NOMO-1 (cell line): ENCODE data around the gene NEB.
A peak's percentile ranks its signal among the peaks of the same experiment; 100 is the strongest.

ENCODE experiments used
- DNase-seq, 2 experiments: peaks; one replicate each; lab custom pipeline; 2025; ENCODE audit not compliant: unreplicated experiment in 2 of 2; lab: John Stamatoyannopoulos, UW

The NEB gene

GRCh38 chr2:151486053-151486452 lies 248.2 kb downstream of the NEB start:
- DNase-seq: no peak

- no peak for DNase-seq
These were observed 250.2 kb downstream of the NEB start for GRCh38 chr2:151484100-151484499.

- DNase-seq: no peak
These were observed 250.7 kb downstream of the NEB start for GRCh38 chr2:151483546-151483945.

GRCh38 chr2:151482171-151482725 lies 252.0 kb downstream of the NEB start:
- DNase-seq: no peak

- no peak for DNase-seq
These were observed 252.5 kb downstream of the NEB start for GRCh38 chr2:151481744-151482143.

GRCh38 chr2:151478011-151478410 lies 256.3 kb downstream of the NEB start:
- no peak for DNase-seq

- DNase-seq: peak in 1 of 2 experiments; percentile 7
These were observed 258.0 kb downstream of the NEB start for GRCh38 chr2:151476287-151476686.

GRCh38 chr2:151475071-151475470 lies 259.2 kb downstream of the NEB start:
- peak; percentile 5 to 67 for DNase-seq

GRCh38 chr2:151472966-151473365 lies 261.3 kb downstream of the NEB start:
- DNase-seq: no peak

- DNase-seq: no peak
These were observed 263.7 kb downstream of the NEB start for GRCh38 chr2:151470556-151470955.

- no peak for DNase-seq
These were observed 268.5 kb downstream of the NEB start for GRCh38 chr2:151465771-151466170.

- DNase-seq: no peak
These were observed 274.9 kb downstream of the NEB start for GRCh38 chr2:151459358-151459757.

- DNase-seq: no peak
These were observed 295.1 kb downstream of the NEB start for GRCh38 chr2:151439127-151439526.

- no peak for DNase-seq
These were observed 295.8 kb downstream of the NEB start for GRCh38 chr2:151438506-151438905.

- peak in 1 of 2 experiments; percentile 1 for DNase-seq
These were observed 296.6 kb downstream of the NEB start for GRCh38 chr2:151437630-151438029.
